Heart left ventricle (tissue), 16 donors: ENCODE results near the gene TMEM9. TPM values are rescaled to one million over a fixed set of nuclear protein-coding genes. Genes with fewer than 3 reads are reported as not detected.

Source experiments
- ATAC-seq, 4 donors: fragments of 200-7000 bp; cut with Tn5 transposase; one replicate each; pipeline ENCODE4 v1.9.1; 2020 to 2022; ENCODE audit warnings: moderate library complexity in 4 of 4, mild to moderate bottlenecking in 3 of 4, moderate number of reproducible peaks in 1 of 4
- DNase-seq, 5 donors: peaks; one replicate each; pipeline ENCODE4 v3.0.0-alpha.2; 2020
- H3K27ac ChIP-seq, 12 donors: fragments of 200-600 bp; sonication (generic) in 4 of 12; one replicate each; pipeline versions ENCODE4 v1.5.0 to v1.8.0; 2016 to 2022; ENCODE audit warnings: mild to moderate bottlenecking in 2 of 12
- H3K27me3 ChIP-seq, 9 donors: fragments of 200-600 bp; sonication (generic) in 2 of 9; one replicate each; pipeline versions ENCODE4 v1.5.1 to v1.8.0; 2016 to 2022; ENCODE audit warnings: mild to moderate bottlenecking in 3 of 9
- H3K36me3 ChIP-seq, 9 donors: fragments of 200-600 bp; sonication (generic) in 2 of 9; one replicate each; pipeline versions ENCODE4 v1.5.0 to v1.8.0; 2018 to 2022; ENCODE audit warnings: mild to moderate bottlenecking in 2 of 9
- H3K4me1 ChIP-seq, 12 donors: fragments of 200-600 bp; sonication (generic) in 4 of 12; one replicate each; pipeline versions ENCODE4 v1.5.0 to v1.8.0; 2016 to 2022; ENCODE audit warnings: mild to moderate bottlenecking in 3 of 12
- H3K4me3 ChIP-seq, 12 donors: fragments of 200-600 bp; sonication (generic) in 4 of 12; one replicate each; pipeline versions ENCODE4 v1.5.0 to v1.8.0; 2017 to 2022; ENCODE audit warnings: mild to moderate bottlenecking in 9 of 12, moderate library complexity in 4 of 12
- H3K9me3 ChIP-seq, 12 donors: fragments of 200-600 bp; sonication (generic) in 4 of 12; one replicate each; pipeline versions ENCODE4 v1.5.0 to v1.8.0; 2016 to 2022; ENCODE audit warnings: mild to moderate bottlenecking in 1 of 12
- CTCF ChIP-seq, 12 donors: fragments of 200-600 bp; sonication (generic) in 4 of 12; IDR thresholded peaks; one replicate each; pipeline versions ENCODE4 v1.5.0 to v1.8.0; 2018 to 2022; ENCODE audit warnings: antibody characterized with exemption in 12 of 12, mild to moderate bottlenecking in 5 of 12
- POLR2A ChIP-seq, 2 donors: fragments of 450-650 bp; IDR thresholded peaks; one replicate each; pipeline ENCODE4 v1.6.1; 2017; ENCODE audit warnings: antibody characterized with exemption in 2 of 2, mild to moderate bottlenecking in 2 of 2, moderate library complexity in 2 of 2
- WGBS, 4 donors: extraction: QIAGEN DNeasy Blood & Tissue Kit in 2 of 4; methylation state at CpG; one replicate each; pipeline versions ENCODE4 v1.1.5 to v1.1.7; 2013 to 2018; 5-methylcytosine and 5-hydroxymethylcytosine counted together
- intact Hi-C, 10 donors: fragments of 100-400 bp; cut with DNase I; formaldehyde crosslinking; loops; one replicate each; pipeline versions ENCODE4 v1.11.1 to v1.14.2; 2022
- polyA plus RNA-seq, 2 donors: library from polyadenylated mRNA; stranded (reverse); fragments of 200-250 nt; gene quantifications; one replicate each; pipeline ENCODE4 v1.2.3, GENCODE V29; 2013
- total RNA-seq, 9 donors: library from RNA; depleted of rRNA in 2 of 9; stranded (reverse); fragments of >200 nt in 2 of 9; fragmentation: NEBNext Ultra II Directional in 3 of 9; extraction: Animal tissue kit (Norgen Biotek cat#: 25700) in 3 of 9; gene quantifications; one replicate each; pipeline versions ENCODE4 v1.1.0 to v1.2.4, GENCODE V29; 2016 to 2023
- donor health status: ischemic (EF 13 %, LVEDD 7.1; RV severe dilation, severe dysfunction).
- donor health status: healthy with polysubstance abuse.
- donor health status: DM: no; HTN: yes; CAD: no.
- donor health status: DM: no; HTN: no; CAD: no.
- donor health status: ischemic (EF 25% LVEDD 6.9; RV normal size, moderate dysfunction).
- donor health status: ischemic (EF 25% LVEDD 5.7; RV mildly dilated, moderate dysfunction).
- donor health status: healthy.
- donor health status: DM: yes; HTN: yes; CAD: no.
- donor health status: ischemic (EF 35%, LVEDD 5.7; RV mildly dilated, moderate dysfunction).
- donor health status: nonischemic (EF 11% LVEDD 7.7; RV severe dilation, severe dysfunction).
- donor health status: DM: yes; HTN: yes; CAD: no.
- donor health status: PGD.
- donor health status: ischemic (EF 29% LVEDD 5.4; RV normal size, mild dysfunction).
- donor health status: nonischemic (EF 23%, LVEDD 6.1; RV moderate dilation, normal function).

The TMEM9 gene
- total and polyA plus RNA-seq, 11 donors = 22.4 to 42.9 (median 29.3) TPM

- ATAC-seq = peak; percentile 85 to 95 (median 92)
Measured at GRCh38 chr1:201184307-201185122, 30.2 kb upstream of the TMEM9 start.

GRCh38 chr1:201183753-201184152, 29.5 kb upstream of the TMEM9 start:
- Histone ChIP-seq H3K36me3 (no peaks in the 10 kb centered on the region), H3K4me1 (peaks cover 0 to 8% (median 2%) of the 10 kb centered on the region in 12 donors), H3K4me3 (no peak overlapping the region), H3K27ac (no peak overlapping the region), H3K9me3 (peaks cover 0 to 1% (median 0%) of the 10 kb centered on the region in 12 donors), H3K27me3 (no peaks in the 10 kb centered on the region)
- DNase-seq (no peak), ATAC-seq (no peak)
- 83 to 92% (median 85%) methylated on average over 4 to 5 of the region's 5 CpGs for WGBS, 4 donors
- intact Hi-C loops = no loop called here
- TF ChIP-seq POLR2A (IDR thresholded peaks at IDR 0.05) = no peak
- TF ChIP-seq CTCF (IDR thresholded peaks at IDR 0.05) = no peak

More at GRCh38 chr1:201184307-201185122, 30.2 kb upstream of the TMEM9 start:
- Histone ChIP-seq H3K27me3 (no peaks in the 10 kb centered on the region), H3K4me1 (peaks cover 0 to 8% (median 2%) of the 10 kb centered on the region in 12 donors), H3K4me3 (no peak overlapping the region), H3K27ac (no peak overlapping the region), H3K36me3 (no peaks in the 10 kb centered on the region), H3K9me3 (no peaks in the 10 kb centered on the region)
- intact Hi-C loops = no loop called here
- peak in 4 of 5 donors; percentile 16 to 54 (median 40) for DNase-seq
- TF ChIP-seq POLR2A (IDR thresholded peaks at IDR 0.05) (no peak), CTCF (IDR thresholded peaks at IDR 0.05) (peak in 10 of 12 donors; percentile 26 to 66 (median 40))
- WGBS, 4 donors = 44 to 59% (median 51%) methylated on average over 9 of the region's 9 CpGs

GRCh38 chr1:201183209-201183608, 28.9 kb upstream of the TMEM9 start:
- Histone ChIP-seq H3K4me3 (no peak overlapping the region), H3K36me3 (no peaks in the 10 kb centered on the region), H3K4me1 (peaks cover 0 to 8% (median 2%) of the 10 kb centered on the region in 12 donors), H3K27me3 (no peaks in the 10 kb centered on the region), H3K9me3 (peaks cover 0 to 3% (median 0%) of the 10 kb centered on the region in 12 donors), H3K27ac (no peak overlapping the region)
- TF ChIP-seq POLR2A (IDR thresholded peaks at IDR 0.05) (no peak), CTCF (IDR thresholded peaks at IDR 0.05) (no peak)
- ATAC-seq (no peak), DNase-seq (no peak)
- intact Hi-C loops = no loop called here
- 81 to 95% (median 92%) methylated on average over 3 of the region's 3 CpGs for WGBS, 4 donors

- intact Hi-C loops = no loop called here
- WGBS, 4 donors = 60 to 74% (median 65%) methylated on average over 2 of the region's 2 CpGs
- Histone ChIP-seq H3K27ac (no peak overlapping the region), H3K9me3 (peaks cover 0 to 3% (median 0%) of the 10 kb centered on the region in 12 donors), H3K36me3 (no peaks in the 10 kb centered on the region), H3K27me3 (no peaks in the 10 kb centered on the region), H3K4me3 (no peak overlapping the region), H3K4me1 (peaks cover 0 to 8% (median 2%) of the 10 kb centered on the region in 12 donors)
- DNase-seq = no peak
- no peak for ATAC-seq
- no peak for TF ChIP-seq CTCF (IDR thresholded peaks at IDR 0.05)
- no peak for TF ChIP-seq POLR2A (IDR thresholded peaks at IDR 0.05)
Measured at GRCh38 chr1:201181726-201182125, 27.5 kb upstream of the TMEM9 start.
